ENCODE measurements around the gene C1QA.

GRCh38 chr1:22685591-22686059 lies 49.2 kb downstream of the C1QA start:
- TF ChIP-seq POLR2A (IDR thresholded peaks at IDR 0.05), result no peak
- TF ChIP-seq CTCF (IDR thresholded peaks at IDR 0.05), result no peak
